Activated naive CD4-positive, alpha-beta T cell treated with anti-CD3 and anti-CD28 coated beads, Interleukin-2, amount 50 U/mL, for 72 hours (primary cell): ENCODE measurements around the gene ADGRL3. TPM values are rescaled to one million over a fixed set of nuclear protein-coding genes. Genes with fewer than 3 reads are reported as not detected.

Source experiments
- ATAC-seq, 2 donors: fragments of 150-1000 bp; cut with Tn5 transposase; 2 replicates each; pipeline ENCODE4 v1.10.0; 2021; ENCODE audit warnings: mild to moderate bottlenecking in 2 of 2, moderate library complexity in 2 of 2
- DNase-seq, 2 donors: peaks; one replicate each; pipeline ENCODE4 v3.0.0; 2021 to 2022; ENCODE audit warnings: low spot score in 2 of 2
- H3K27ac Mint-ChIP-seq, 2 donors: one replicate each; pipeline ENCODE4 v1.8.0; 2022; ENCODE audit warnings: mild to moderate bottlenecking in 2 of 2, mixed read lengths in 2 of 2
- H3K36me3 Mint-ChIP-seq, 2 donors: one replicate each; pipeline ENCODE4 v1.8.0; 2022; ENCODE audit warnings: mixed read lengths in 2 of 2
- H3K9me3 Mint-ChIP-seq, 2 donors: one replicate each; pipeline ENCODE4 v1.8.0; 2022; ENCODE audit warnings: mixed read lengths in 2 of 2
- total RNA-seq, 2 donors: library from RNA; stranded (reverse); gene quantifications; one replicate each; pipeline ENCODE4 v1.2.3, GENCODE V29; 2022

The ADGRL3 gene
- total RNA-seq, 2 donors from 2014 or later = not detected

GRCh38 chr4:61514991-61515390 is 314.9 kb downstream of the ADGRL3 start:
- H3K9me3 Mint-ChIP-seq = peaks cover 3 to 11% of the 10 kb centered on the region in 2 donors
- H3K36me3 Mint-ChIP-seq = no peaks in the 10 kb centered on the region
- no peak for ATAC-seq
- H3K27ac Mint-ChIP-seq = no peak overlapping the region
- no peak for DNase-seq

GRCh38 chr4:61517144-61517543 is 317.0 kb downstream of the ADGRL3 start:
- peaks cover 6 to 12% of the 10 kb centered on the region in 2 donors for H3K9me3 Mint-ChIP-seq
- no peaks in the 10 kb centered on the region for H3K36me3 Mint-ChIP-seq
- ATAC-seq = no peak
- no peak overlapping the region for H3K27ac Mint-ChIP-seq
- DNase-seq = no peak

GRCh38 chr4:61520166-61520565 is 320.0 kb downstream of the ADGRL3 start:
- ATAC-seq = no peak
- no peak for DNase-seq
- peaks cover 9 to 17% of the 10 kb centered on the region in 2 donors for H3K9me3 Mint-ChIP-seq
- H3K27ac Mint-ChIP-seq = no peak overlapping the region
- no peaks in the 10 kb centered on the region for H3K36me3 Mint-ChIP-seq

GRCh38 chr4:61520681-61521160 is 320.6 kb downstream of the ADGRL3 start:
- H3K36me3 Mint-ChIP-seq = no peaks in the 10 kb centered on the region
- H3K27ac Mint-ChIP-seq = no peak overlapping the region
- DNase-seq (no peak), ATAC-seq (no peak)
- H3K9me3 Mint-ChIP-seq = peaks cover 15 to 22% of the 10 kb centered on the region in 2 donors

- H3K36me3 Mint-ChIP-seq = no peaks in the 10 kb centered on the region
- DNase-seq (no peak), ATAC-seq (no peak)
- H3K9me3 Mint-ChIP-seq = peaks cover 21 to 28% of the 10 kb centered on the region in 2 donors
- H3K27ac Mint-ChIP-seq = no peak overlapping the region
Measured at GRCh38 chr4:61521451-61521850, 321.3 kb downstream of the ADGRL3 start.

- DNase-seq (no peak), ATAC-seq (no peak)
- Mint-ChIP-seq H3K9me3 (peaks cover 21 to 28% of the 10 kb centered on the region in 2 donors), H3K36me3 (no peaks in the 10 kb centered on the region), H3K27ac (no peak overlapping the region)
Measured at GRCh38 chr4:61522312-61522711, 322.2 kb downstream of the ADGRL3 start.

GRCh38 chr4:61527888-61528287 is 327.8 kb downstream of the ADGRL3 start:
- Mint-ChIP-seq H3K9me3 (peaks cover 24 to 26% of the 10 kb centered on the region in 2 donors), H3K27ac (no peak overlapping the region), H3K36me3 (no peaks in the 10 kb centered on the region)
- ATAC-seq (no peak), DNase-seq (no peak)

GRCh38 chr4:61528595-61528994 is 328.5 kb downstream of the ADGRL3 start:
- peaks cover 24 to 26% of the 10 kb centered on the region in 2 donors for H3K9me3 Mint-ChIP-seq
- DNase-seq = no peak
- H3K27ac Mint-ChIP-seq = no peak overlapping the region
- no peak for ATAC-seq
- no peaks in the 10 kb centered on the region for H3K36me3 Mint-ChIP-seq

- peaks cover 12 to 24% of the 10 kb centered on the region in 2 donors for H3K9me3 Mint-ChIP-seq
- ATAC-seq = no peak
- no peak overlapping the region for H3K27ac Mint-ChIP-seq
- DNase-seq = no peak
- H3K36me3 Mint-ChIP-seq = no peaks in the 10 kb centered on the region
Measured at GRCh38 chr4:61531188-61531587, 331.1 kb downstream of the ADGRL3 start.

GRCh38 chr4:61532336-61533000 is 332.3 kb downstream of the ADGRL3 start:
- no peaks in the 10 kb centered on the region for H3K36me3 Mint-ChIP-seq
- DNase-seq = no peak
- ATAC-seq = no peak
- H3K9me3 Mint-ChIP-seq = peaks cover 14 to 27% of the 10 kb centered on the region in 2 donors
- H3K27ac Mint-ChIP-seq = no peak overlapping the region

- Mint-ChIP-seq H3K9me3 (peaks cover 15 to 26% of the 10 kb centered on the region in 2 donors), H3K27ac (no peak overlapping the region), H3K36me3 (no peaks in the 10 kb centered on the region)
- no peak for ATAC-seq
- DNase-seq = no peak
Measured at GRCh38 chr4:61533140-61533539, 333.0 kb downstream of the ADGRL3 start.

GRCh38 chr4:61540944-61541343 is 340.8 kb downstream of the ADGRL3 start:
- no peak for ATAC-seq
- peaks cover 0 to 4% of the 10 kb centered on the region in 2 donors for H3K36me3 Mint-ChIP-seq
- H3K9me3 Mint-ChIP-seq = peaks cover 26 to 29% of the 10 kb centered on the region in 2 donors

GRCh38 chr4:61541459-61541858 is 341.3 kb downstream of the ADGRL3 start:
- Mint-ChIP-seq H3K27ac (no peak overlapping the region), H3K9me3 (peaks cover 28 to 33% of the 10 kb centered on the region in 2 donors), H3K36me3 (peaks cover 0 to 4% of the 10 kb centered on the region in 2 donors)
- DNase-seq (no peak), ATAC-seq (no peak)

More at GRCh38 chr4:61540944-61541343, 340.8 kb downstream of the ADGRL3 start:
- no peak for DNase-seq
- H3K27ac Mint-ChIP-seq = no peak overlapping the region

GRCh38 chr4:61543976-61544375 is 343.9 kb downstream of the ADGRL3 start:
- no peak for ATAC-seq
- Mint-ChIP-seq H3K27ac (no peak overlapping the region), H3K9me3 (peaks cover 22 to 23% of the 10 kb centered on the region in 2 donors), H3K36me3 (peaks cover 0 to 4% of the 10 kb centered on the region in 2 donors)
- DNase-seq = no peak

- H3K36me3 Mint-ChIP-seq = peaks cover 0 to 4% of the 10 kb centered on the region in 2 donors
- DNase-seq = no peak
- H3K9me3 Mint-ChIP-seq = peaks cover 19 to 20% of the 10 kb centered on the region in 2 donors
Measured at GRCh38 chr4:61545902-61546480, 345.9 kb downstream of the ADGRL3 start.

GRCh38 chr4:61549336-61549735 is 349.2 kb downstream of the ADGRL3 start:
- H3K27ac Mint-ChIP-seq = no peak overlapping the region
- DNase-seq (no peak), ATAC-seq (no peak)
- H3K36me3 Mint-ChIP-seq = peaks cover 0 to 4% of the 10 kb centered on the region in 2 donors
- H3K9me3 Mint-ChIP-seq = peaks cover 10 to 12% of the 10 kb centered on the region in 2 donors

More at GRCh38 chr4:61545902-61546480, 345.9 kb downstream of the ADGRL3 start:
- no peak overlapping the region for H3K27ac Mint-ChIP-seq
- no peak for ATAC-seq

GRCh38 chr4:61553557-61554125 is 353.5 kb downstream of the ADGRL3 start:
- Mint-ChIP-seq H3K27ac (no peak overlapping the region), H3K9me3 (peaks cover 6 to 15% of the 10 kb centered on the region in 2 donors), H3K36me3 (no peaks in the 10 kb centered on the region)
- ATAC-seq (no peak), DNase-seq (no peak)
